ENCODE measurements around the gene YIPF3. TPM values are rescaled to one million over a fixed set of nuclear protein-coding genes. Genes with fewer than 3 reads are reported as not detected.
"Not testable (repeated sequence)": the region's sequence is repeated elsewhere in the genome, so short reads cannot be mapped to it uniquely, and the experiment has no call there.

The YIPF3 gene
- 149 and 153 TPM in 2 replicates for total RNA-seq

- Histone ChIP-seq H3K27me3 (ENCODE audit: control insufficient read depth, insufficient read depth, low read length) (no peaks in the 10 kb centered on the region), H3K36me3 (ENCODE audit: control insufficient read depth, insufficient read depth, low read length) (peaks cover 7% of the 10 kb centered on the region), H3K4me3 (ENCODE audit: low read depth, low read length) (peak within 1 kb of the TSS; percentile 82)
- no peak for TF ChIP-seq CTCF (IDR thresholded peaks at IDR 0.05; ENCODE audit: insufficient read depth, low read length, poor library complexity, severe bottlenecking)
- peak; percentile 86 for DNase-seq (ENCODE audit: low read depth)
These were observed at the start of gene YIPF3, which contains the start of gene POLR1C for GRCh38 chr6:43516697-43517504. TSS of gene YIPF3 (minus strand) at chr6:43516926. CDS start at chr6:43516807, 119 bp downstream. TSS of gene POLR1C (plus strand) at chr6:43517089. CDS start at chr6:43517110, 21 bp downstream.

GRCh38 chr6:43559328-43559727 lies 42.6 kb upstream of the YIPF3 start:
- H3K36me3 ChIP-seq (ENCODE audit: control insufficient read depth, insufficient read depth, low read length), result peaks cover 3% of the 10 kb centered on the region
- no peak overlapping the region for H3K4me3 ChIP-seq (ENCODE audit: low read depth, low read length)
- no peak for DNase-seq (ENCODE audit: low read depth)
- no peak for TF ChIP-seq CTCF (IDR thresholded peaks at IDR 0.05; ENCODE audit: insufficient read depth, low read length, poor library complexity, severe bottlenecking)
- H3K27me3 ChIP-seq (ENCODE audit: control insufficient read depth, insufficient read depth, low read length), result no peaks in the 10 kb centered on the region

GRCh38 chr6:43557620-43558019 lies 40.9 kb upstream of the YIPF3 start:
- H3K4me3 ChIP-seq (ENCODE audit: low read depth, low read length); H3K36me3 ChIP-seq (ENCODE audit: control insufficient read depth, insufficient read depth, low read length); DNase-seq (ENCODE audit: low read depth); H3K27me3 ChIP-seq (ENCODE audit: control insufficient read depth, insufficient read depth, low read length): not testable (repeated sequence)

GRCh38 chr6:43547222-43547621 lies 30.5 kb upstream of the YIPF3 start:
- TF ChIP-seq CTCF (IDR thresholded peaks at IDR 0.05; ENCODE audit: insufficient read depth, low read length, poor library complexity, severe bottlenecking), result no peak
- Histone ChIP-seq H3K4me3 (ENCODE audit: low read depth, low read length) (no peak overlapping the region), H3K27me3 (ENCODE audit: control insufficient read depth, insufficient read depth, low read length) (no peaks in the 10 kb centered on the region), H3K36me3 (ENCODE audit: control insufficient read depth, insufficient read depth, low read length) (no peaks in the 10 kb centered on the region)
- DNase-seq (ENCODE audit: low read depth), result no peak

GRCh38 chr6:43544461-43544860 lies 27.7 kb upstream of the YIPF3 start:
- Histone ChIP-seq H3K27me3 (ENCODE audit: control insufficient read depth, insufficient read depth, low read length) (no peaks in the 10 kb centered on the region), H3K36me3 (ENCODE audit: control insufficient read depth, insufficient read depth, low read length) (no peaks in the 10 kb centered on the region), H3K4me3 (ENCODE audit: low read depth, low read length) (no peak overlapping the region)
- DNase-seq (ENCODE audit: low read depth), result no peak
- TF ChIP-seq CTCF (IDR thresholded peaks at IDR 0.05; ENCODE audit: insufficient read depth, low read length, poor library complexity, severe bottlenecking), result no peak

- Histone ChIP-seq H3K36me3 (ENCODE audit: control insufficient read depth, insufficient read depth, low read length) (no peaks in the 10 kb centered on the region), H3K27me3 (ENCODE audit: control insufficient read depth, insufficient read depth, low read length) (no peaks in the 10 kb centered on the region), H3K4me3 (ENCODE audit: low read depth, low read length) (no peak overlapping the region)
- TF ChIP-seq CTCF (IDR thresholded peaks at IDR 0.05; ENCODE audit: insufficient read depth, low read length, poor library complexity, severe bottlenecking), result no peak
- DNase-seq (ENCODE audit: low read depth), result no peak
These were observed 25.2 kb upstream of the YIPF3 start for GRCh38 chr6:43541774-43542471.

Measured in kidney epithelial cell (primary cell).